H9 (cell line): ENCODE data around the gene ARHGAP26. TPM values are rescaled to one million over a fixed set of nuclear protein-coding genes. Genes with fewer than 3 reads are reported as not detected.
A peak's percentile ranks its signal among the peaks of the same experiment; 100 is the strongest.

Source experiments
- DNase-seq: peaks from one replicate; pipeline ENCODE4 v3.0.0-alpha.2; 2017
- H2AFZ ChIP-seq: one replicate; pipeline ENCODE4 v1.6.1; 2013; ENCODE audit warnings: mild to moderate bottlenecking, low read length, control low read depth, moderate library complexity
- H2AK5ac ChIP-seq: 2 replicates; pipeline ENCODE4 v1.6.1; 2013; ENCODE audit warnings: low read length, control low read depth, mixed read lengths; ENCODE audit not compliant: insufficient read length
- H2BK120ac ChIP-seq: one replicate; pipeline ENCODE4 v1.6.1; 2013; ENCODE audit warnings: low read depth, mild to moderate bottlenecking, low read length, control low read depth, inconsistent platforms; ENCODE audit not compliant: poor library complexity, severe bottlenecking
- H2BK12ac ChIP-seq: 2 replicates; pipeline ENCODE4 v1.6.1; 2013; ENCODE audit warnings: low read length, control low read depth, mixed read lengths, low read depth; ENCODE audit not compliant: insufficient read length
- H2BK15ac ChIP-seq: 2 replicates; pipeline ENCODE4 v1.6.1; 2013; ENCODE audit warnings: low read depth, low read length, control low read depth
- H2BK20ac ChIP-seq: one replicate; pipeline ENCODE4 v1.6.1; 2013; ENCODE audit warnings: low read depth, mild to moderate bottlenecking, low read length, control low read depth, inconsistent platforms; ENCODE audit not compliant: poor library complexity, severe bottlenecking
- H2BK5ac ChIP-seq: 2 replicates; pipeline ENCODE4 v1.6.1; 2013; ENCODE audit warnings: low read length, control low read depth, mixed read lengths; ENCODE audit not compliant: insufficient read length
- H3K14ac ChIP-seq: 2 replicates; pipeline ENCODE4 v1.6.1; 2013; ENCODE audit warnings: low read length, control low read depth; ENCODE audit not compliant: insufficient read depth
- H3K18ac ChIP-seq: 2 replicates; pipeline ENCODE4 v1.6.1; 2013; ENCODE audit warnings: low read depth, mild to moderate bottlenecking, mixed read lengths, low read length, control low read depth; ENCODE audit not compliant: insufficient read length
- H3K23ac ChIP-seq: 2 replicates; pipeline ENCODE4 v1.6.1; 2013; ENCODE audit warnings: low read length, control low read depth, mixed read lengths, low read depth; ENCODE audit not compliant: insufficient read length
- H3K23me2 ChIP-seq: 2 replicates; pipeline ENCODE4 v1.6.1; 2013; ENCODE audit warnings: low read depth, mild to moderate bottlenecking, mixed read lengths, low read length, control low read depth; ENCODE audit not compliant: insufficient read length, poor library complexity, severe bottlenecking
- H3K27ac ChIP-seq: 2 replicates; pipeline ENCODE4 v1.5.1; 2013; ENCODE audit warnings: low read length, control low read depth, mixed read lengths, low read depth; ENCODE audit not compliant: insufficient read length
- H3K27me3 ChIP-seq: 2 replicates; pipeline ENCODE4 v1.6.1; 2013; ENCODE audit warnings: low read length, control low read depth, inconsistent platforms; ENCODE audit not compliant: insufficient read depth
- H3K4ac ChIP-seq: 2 replicates; pipeline ENCODE4 v1.6.1; 2013; ENCODE audit warnings: low read depth, mild to moderate bottlenecking, control low read depth, inconsistent platforms, low read length, moderate library complexity
- H3K4me1 ChIP-seq: 2 replicates; pipeline ENCODE4 v1.6.1; 2013; ENCODE audit warnings: low read length, control low read depth, inconsistent platforms; ENCODE audit not compliant: insufficient read depth
- H3K4me2 ChIP-seq: 2 replicates; pipeline ENCODE4 v1.6.1; 2013; ENCODE audit warnings: low read length, control low read depth, mixed read lengths; ENCODE audit not compliant: insufficient read length, insufficient read depth
- H3K56ac ChIP-seq: 2 replicates; pipeline ENCODE4 v1.6.1; 2013; ENCODE audit warnings: low read depth, mild to moderate bottlenecking, mixed read lengths, low read length, control low read depth; ENCODE audit not compliant: insufficient read length
- H3K79me1 ChIP-seq: 2 replicates; pipeline ENCODE4 v1.6.1; 2013; ENCODE audit warnings: low read depth, mild to moderate bottlenecking, moderate library complexity, low read length, control low read depth, inconsistent platforms; ENCODE audit not compliant: insufficient read depth, poor library complexity, severe bottlenecking
- H3K79me2 ChIP-seq: 2 replicates; pipeline ENCODE4 v1.6.1; 2013; ENCODE audit warnings: low read length, control low read depth, inconsistent platforms; ENCODE audit not compliant: insufficient read depth
- H3K9ac ChIP-seq: 2 replicates; pipeline ENCODE4 v1.6.1; 2013; ENCODE audit warnings: low read length, control low read depth, mixed read lengths; ENCODE audit not compliant: insufficient read length; ENCODE audit errors: extremely low read depth
- H3K9me3 ChIP-seq: one replicate; pipeline ENCODE4 v1.6.1; 2013; ENCODE audit warnings: low read depth, low read length, inconsistent platforms; ENCODE audit not compliant: control insufficient read depth
- H3T11ph ChIP-seq: one replicate; pipeline ENCODE4 v1.6.1; 2013; ENCODE audit warnings: mild to moderate bottlenecking, low read length, control low read depth, inconsistent platforms
- H4K20me1 ChIP-seq: one replicate; pipeline ENCODE4 v1.6.1; 2013; ENCODE audit not compliant: control insufficient read depth, insufficient read length, insufficient read depth
- H4K5ac ChIP-seq: 2 replicates; pipeline ENCODE4 v1.6.1; 2013; ENCODE audit warnings: low read depth, mild to moderate bottlenecking, mixed read lengths, low read length, control low read depth; ENCODE audit not compliant: insufficient read length
- H4K8ac ChIP-seq: replicated peaks from 2 replicates; pipeline ENCODE4 v1.6.1; 2013; ENCODE audit warnings: low read length, control low read depth, mixed read lengths, low read depth; ENCODE audit not compliant: insufficient read length
- H4K91ac ChIP-seq: 2 replicates; pipeline ENCODE4 v1.6.1; 2013; ENCODE audit warnings: low read depth, mild to moderate bottlenecking, moderate library complexity, mixed read lengths, low read length, control low read depth; ENCODE audit not compliant: insufficient read length
- H3K27ac Mint-ChIP-seq, 3 experiments: 2 replicates in 2 of 3; 3 replicates in 1 of 3; pipeline ENCODE4 v1.8.0; 2020 to 2021; ENCODE audit warnings: mixed read lengths in 3 of 3, mild to moderate bottlenecking in 1 of 3, moderate library complexity in 1 of 3
- H3K27me3 Mint-ChIP-seq: 2 replicates; pipeline ENCODE4 v1.8.0; 2021; ENCODE audit warnings: low read depth, mild to moderate bottlenecking, moderate library complexity, mixed read lengths
- H3K36me3 Mint-ChIP-seq, 3 experiments: 2 replicates in 2 of 3; 3 replicates in 1 of 3; pipeline ENCODE4 v1.8.0; 2020 to 2021; ENCODE audit warnings: low read depth in 3 of 3, mixed read lengths in 3 of 3; ENCODE audit not compliant: insufficient read depth in 1 of 3
- H3K4me1 Mint-ChIP-seq, 2 experiments: 2 replicates each; pipeline ENCODE4 v1.8.0; 2020; ENCODE audit warnings: mixed read lengths in 2 of 2
- H3K4me3 Mint-ChIP-seq, 2 experiments: 2 replicates in 1 of 2; 3 replicates in 1 of 2; pipeline ENCODE4 v1.8.0; 2020 to 2021; ENCODE audit warnings: mild to moderate bottlenecking in 2 of 2, mixed read lengths in 2 of 2, moderate library complexity in 1 of 2
- H3K9me3 Mint-ChIP-seq, 2 experiments: 2 replicates in 1 of 2; 3 replicates in 1 of 2; pipeline ENCODE4 v1.8.0; 2020; ENCODE audit warnings: mild to moderate bottlenecking in 2 of 2, mixed read lengths in 2 of 2, moderate library complexity in 1 of 2
- CTCF ChIP-seq: fragments of 200-600 bp; sonication (generic); conservative IDR thresholded peaks from 3 replicates; pipeline ENCODE4 v1.8.0; 2021; ENCODE audit warnings: antibody characterized with exemption, mild to moderate bottlenecking
- WGBS: extraction: QIAGEN DNeasy Blood & Tissue Kit; methylation state at CpG from one replicate; pipeline ENCODE4 v1.1.7; 2013; ENCODE audit warnings: missing lambda C conversion rate, low lambda C conversion rate, mixed read lengths; ENCODE audit not compliant: insufficient read length; ENCODE audit errors: extremely low coverage; 5-methylcytosine and 5-hydroxymethylcytosine counted together
- total RNA-seq: library from RNA; stranded (reverse); gene quantifications from 2 replicates; pipeline ENCODE4 v1.2.1, GENCODE V29; 2021

Gene ARHGAP26
- total RNA-seq, 1 experiment from 2014 or later, result 13.8 TPM

GRCh38 chr5:142845954-142846398, 75.8 kb downstream of the ARHGAP26 start:
- H3K4me1 Mint-ChIP-seq, result peaks cover 50 to 58% of the 10 kb centered on the region in 2 experiments
- Histone ChIP-seq H4K8ac (no peak overlapping the region), H2AFZ (no peak overlapping the region), H3K9ac (no peak overlapping the region), H3K56ac (no peak overlapping the region), H4K91ac (no peak overlapping the region), H3K4me1 (peaks cover 6% of the 10 kb centered on the region; the same call in 1 of the 2 replicates), H3K79me1 (no peaks in the 10 kb centered on the region), H3K23ac (no peak overlapping the region), H3K18ac (no peak overlapping the region), H3K79me2 (no peaks in the 10 kb centered on the region), H3K27me3 (no peaks in the 10 kb centered on the region), H3K4ac (no peak overlapping the region), H2AK5ac (no peak overlapping the region), H2BK15ac (no peak overlapping the region), H2BK5ac (no peak overlapping the region), H2BK12ac (no peak overlapping the region), H3K4me2 (no peak overlapping the region), H3K27ac (no peak overlapping the region), H2BK120ac (no peak overlapping the region), H3K9me3 (no peaks in the 10 kb centered on the region), H3K23me2 (no peaks in the 10 kb centered on the region), H4K20me1 (no peaks in the 10 kb centered on the region), H3T11ph (no peak overlapping the region), H2BK20ac (no peak overlapping the region), H4K5ac (no peak overlapping the region), H3K14ac (peak overlapping the region; percentile 69; the same call in 1 of the 2 replicates)
- no peak overlapping the region; a peak in 1 of 5 replicates for H3K4me3 Mint-ChIP-seq
- H3K36me3 Mint-ChIP-seq, result no peaks in the 10 kb centered on the region
- no peak for DNase-seq
- H3K9me3 Mint-ChIP-seq, result no peaks in the 10 kb centered on the region; a peak in 1 of 5 replicates
- no CpG with 5 or more reads among the region's 9 CpGs for WGBS
- no peak for TF ChIP-seq CTCF
- H3K27me3 Mint-ChIP-seq, result no peaks in the 10 kb centered on the region
- H3K27ac Mint-ChIP-seq, result peak overlapping the region; percentile 8 to 84 (median 71); a peak in 6 of 7 replicates
